Measurements from ENCODE around the gene FAM118B.

Gene FAM118B

GRCh38 chr11:126174816-126175215 lies 36.8 kb upstream of the FAM118B start:
- H3K4me3 ChIP-seq (ENCODE audit: low read length), result no peak overlapping the region
- no peak overlapping the region for H3K9ac ChIP-seq (ENCODE audit: low read length)
- H3K27me3 ChIP-seq (ENCODE audit: control insufficient read depth, insufficient read depth, low read length), result no peaks in the 10 kb centered on the region
- H3K4me1 ChIP-seq (ENCODE audit: control insufficient read depth, insufficient read depth, low read length), result no peaks in the 10 kb centered on the region
- no peaks in the 10 kb centered on the region for H3K36me3 ChIP-seq (ENCODE audit: control insufficient read depth, insufficient read depth, low read length)
- no peak overlapping the region for H3K27ac ChIP-seq (ENCODE audit: low read depth, low read length)

- no peak overlapping the region for H3K27ac ChIP-seq (ENCODE audit: low read depth, low read length)
- no peaks in the 10 kb centered on the region for H3K36me3 ChIP-seq (ENCODE audit: control insufficient read depth, insufficient read depth, low read length)
- H3K4me1 ChIP-seq (ENCODE audit: control insufficient read depth, insufficient read depth, low read length), result no peaks in the 10 kb centered on the region
- H3K27me3 ChIP-seq (ENCODE audit: control insufficient read depth, insufficient read depth, low read length), result no peaks in the 10 kb centered on the region
- no peak overlapping the region for H3K9ac ChIP-seq (ENCODE audit: low read length)
- no peak overlapping the region for H3K4me3 ChIP-seq (ENCODE audit: low read length)
These were observed 36.2 kb upstream of the FAM118B start for GRCh38 chr11:126175393-126175792.

GRCh38 chr11:126176853-126177470 lies 34.6 kb upstream of the FAM118B start:
- no peak overlapping the region for H3K9ac ChIP-seq (ENCODE audit: low read length)
- no peaks in the 10 kb centered on the region for H3K4me1 ChIP-seq (ENCODE audit: control insufficient read depth, insufficient read depth, low read length)
- no peak overlapping the region for H3K4me3 ChIP-seq (ENCODE audit: low read length)
- H3K27me3 ChIP-seq (ENCODE audit: control insufficient read depth, insufficient read depth, low read length), result no peaks in the 10 kb centered on the region
- H3K27ac ChIP-seq (ENCODE audit: low read depth, low read length), result no peak overlapping the region
- H3K36me3 ChIP-seq (ENCODE audit: control insufficient read depth, insufficient read depth, low read length), result no peaks in the 10 kb centered on the region

GRCh38 chr11:126181939-126182730 lies 29.4 kb upstream of the FAM118B start:
- Histone ChIP-seq H3K4me3 (ENCODE audit: low read length) (no peak overlapping the region), H3K9ac (ENCODE audit: low read length) (no peak overlapping the region), H3K27ac (ENCODE audit: low read depth, low read length) (no peak overlapping the region), H3K27me3 (ENCODE audit: control insufficient read depth, insufficient read depth, low read length) (no peaks in the 10 kb centered on the region), H3K4me1 (ENCODE audit: control insufficient read depth, insufficient read depth, low read length) (no peaks in the 10 kb centered on the region), H3K36me3 (ENCODE audit: control insufficient read depth, insufficient read depth, low read length) (no peaks in the 10 kb centered on the region)

GRCh38 chr11:126182787-126183445 lies 28.7 kb upstream of the FAM118B start:
- no peak overlapping the region for H3K9ac ChIP-seq (ENCODE audit: low read length)
- no peaks in the 10 kb centered on the region for H3K27me3 ChIP-seq (ENCODE audit: control insufficient read depth, insufficient read depth, low read length)
- H3K36me3 ChIP-seq (ENCODE audit: control insufficient read depth, insufficient read depth, low read length), result no peaks in the 10 kb centered on the region
- H3K4me3 ChIP-seq (ENCODE audit: low read length), result no peak overlapping the region
- no peaks in the 10 kb centered on the region for H3K4me1 ChIP-seq (ENCODE audit: control insufficient read depth, insufficient read depth, low read length)
- no peak overlapping the region for H3K27ac ChIP-seq (ENCODE audit: low read depth, low read length)

GRCh38 chr11:126185259-126186024 lies 26.1 kb upstream of the FAM118B start:
- Histone ChIP-seq H3K27me3 (ENCODE audit: control insufficient read depth, insufficient read depth, low read length) (no peaks in the 10 kb centered on the region), H3K4me1 (ENCODE audit: control insufficient read depth, insufficient read depth, low read length) (no peaks in the 10 kb centered on the region), H3K27ac (ENCODE audit: low read depth, low read length) (no peak overlapping the region), H3K36me3 (ENCODE audit: control insufficient read depth, insufficient read depth, low read length) (no peaks in the 10 kb centered on the region), H3K9ac (ENCODE audit: low read length) (no peak overlapping the region), H3K4me3 (ENCODE audit: low read length) (no peak overlapping the region)

- no peak overlapping the region for H3K4me3 ChIP-seq (ENCODE audit: low read length)
- no peak overlapping the region for H3K27ac ChIP-seq (ENCODE audit: low read depth, low read length)
- H3K9ac ChIP-seq (ENCODE audit: low read length), result no peak overlapping the region
- no peaks in the 10 kb centered on the region for H3K4me1 ChIP-seq (ENCODE audit: control insufficient read depth, insufficient read depth, low read length)
- H3K36me3 ChIP-seq (ENCODE audit: control insufficient read depth, insufficient read depth, low read length), result no peaks in the 10 kb centered on the region
- H3K27me3 ChIP-seq (ENCODE audit: control insufficient read depth, insufficient read depth, low read length), result no peaks in the 10 kb centered on the region
These were observed 25.4 kb upstream of the FAM118B start for GRCh38 chr11:126186025-126186698.

GRCh38 chr11:126186708-126187529 lies 24.7 kb upstream of the FAM118B start:
- no peak overlapping the region for H3K4me3 ChIP-seq (ENCODE audit: low read length)
- H3K36me3 ChIP-seq (ENCODE audit: control insufficient read depth, insufficient read depth, low read length), result no peaks in the 10 kb centered on the region
- no peaks in the 10 kb centered on the region for H3K27me3 ChIP-seq (ENCODE audit: control insufficient read depth, insufficient read depth, low read length)
- peaks cover 1% of the 10 kb centered on the region for H3K4me1 ChIP-seq (ENCODE audit: control insufficient read depth, insufficient read depth, low read length)
- no peak overlapping the region for H3K27ac ChIP-seq (ENCODE audit: low read depth, low read length)
- no peak overlapping the region for H3K9ac ChIP-seq (ENCODE audit: low read length)

GRCh38 chr11:126188332-126189108 lies 23.1 kb upstream of the FAM118B start:
- H3K27me3 ChIP-seq (ENCODE audit: control insufficient read depth, insufficient read depth, low read length), result no peaks in the 10 kb centered on the region
- H3K27ac ChIP-seq (ENCODE audit: low read depth, low read length), result no peak overlapping the region
- H3K36me3 ChIP-seq (ENCODE audit: control insufficient read depth, insufficient read depth, low read length), result peaks cover 3% of the 10 kb centered on the region
- H3K9ac ChIP-seq (ENCODE audit: low read length), result no peak overlapping the region
- H3K4me3 ChIP-seq (ENCODE audit: low read length), result no peak overlapping the region
- H3K4me1 ChIP-seq (ENCODE audit: control insufficient read depth, insufficient read depth, low read length), result peaks cover 9% of the 10 kb centered on the region

GRCh38 chr11:126189109-126189929 lies 22.3 kb upstream of the FAM118B start:
- Histone ChIP-seq H3K4me3 (ENCODE audit: low read length) (no peak overlapping the region), H3K9ac (ENCODE audit: low read length) (no peak overlapping the region), H3K27me3 (ENCODE audit: control insufficient read depth, insufficient read depth, low read length) (no peaks in the 10 kb centered on the region), H3K27ac (ENCODE audit: low read depth, low read length) (no peak overlapping the region), H3K4me1 (ENCODE audit: control insufficient read depth, insufficient read depth, low read length) (peaks cover 9% of the 10 kb centered on the region), H3K36me3 (ENCODE audit: control insufficient read depth, insufficient read depth, low read length) (peaks cover 3% of the 10 kb centered on the region)

Measured in rectal smooth muscle tissue (tissue), 1 donor.